A549 (cell line): ENCODE results near the gene ZCCHC10. TPM values are rescaled to one million over a fixed set of nuclear protein-coding genes. Genes with fewer than 3 reads are reported as not detected.

ENCODE experiments used
- ATAC-seq, 2 experiments: fragments of 200-7000 bp in 1 of 2; fragments of >200 bp in 1 of 2; cut with Nextera tagmentation in 1 of 2; cut with Tn5 transposase in 1 of 2; 3 replicates each; pipeline versions ENCODE4 v1.8.0 to v1.9.1; 2018 to 2020; ENCODE audit warnings: mild to moderate bottlenecking in 1 of 2, moderate library complexity in 1 of 2
- CTCF ChIA-PET: fragments of 300-600 bp; sonication (Branson Sonifier 250); formaldehyde crosslinking; extraction: SDS; loops from one replicate; lab custom pipeline; 2021; ENCODE audit warnings: antibody characterized with exemption, inconsistent platforms; lab: Yijun Ruan, JAX
- POLR2A ChIA-PET: fragments of 350-600 bp; formaldehyde crosslinking; extraction: SDS; loops from one replicate; lab custom pipeline; 2021; ENCODE audit warnings: antibody characterized with exemption, inconsistent platforms; lab: Yijun Ruan, JAX
- DNase-seq, 2 experiments: peaks; one replicate each; pipeline versions ENCODE4 v3.0.0 to v3.0.0-alpha.2; 2011 to 2016; ENCODE audit warnings: low read depth in 1 of 2, low spot score in 1 of 2
- FAIRE-seq: peaks from 2 replicates; lab custom pipeline; 2011; peaks lifted over from hg19 to GRCh38; lab: Jason Lieb, UNC
- H3K27ac ChIP-seq, 2 experiments: fragments of >200 bp; sonication (Bioruptor Twin); formaldehyde crosslinking; 3 replicates each; pipeline ENCODE4 v1.5.1; 2016 to 2017
- H3K4me1 ChIP-seq: fragments of >200 bp; sonication (Bioruptor Twin); formaldehyde crosslinking; 3 replicates; pipeline ENCODE4 v1.6.1; 2016
- H3K4me2 ChIP-seq: fragments of >200 bp; sonication (Bioruptor Twin); formaldehyde crosslinking; 3 replicates; pipeline ENCODE4 v1.6.1; 2016
- H3K4me3 ChIP-seq: fragments of >200 bp; sonication (Bioruptor Twin); formaldehyde crosslinking; 3 replicates; pipeline ENCODE4 v1.5.1; 2016
- H3K9me3 ChIP-seq: fragments of >200 bp; sonication (Bioruptor Twin); formaldehyde crosslinking; 3 replicates; pipeline ENCODE4 v1.6.1; 2016
- CEBPB ChIP-seq, 2 experiments: fragments of >200 bp in 1 of 2; sonication (Bioruptor Twin) in 1 of 2; formaldehyde crosslinking in 1 of 2; IDR thresholded peaks; 2 replicates each; pipeline ENCODE4 v1.6.1; 2012 to 2016
- CHD4 ChIP-seq: fragments of 200-600 bp; sonication (generic); IDR thresholded peaks from 2 replicates; pipeline ENCODE4 v1.6.1; 2016; ENCODE audit warnings: antibody characterized with exemption, mild to moderate bottlenecking, borderline replicate concordance
- EHF ChIP-seq: fragments of 250-450 bp; sonication (Bioruptor Pico); IDR thresholded peaks from 2 replicates; pipeline ENCODE4 v1.5.0; 2020; ENCODE audit warnings: mild to moderate bottlenecking
- EHMT2 ChIP-seq: fragments of 200-600 bp; sonication (generic); IDR thresholded peaks from 2 replicates; pipeline ENCODE4 v1.6.1; 2016; ENCODE audit warnings: antibody characterized with exemption, low read depth, mild to moderate bottlenecking, moderate library complexity
- FOXS1 ChIP-seq: fragments of 250-450 bp; sonication (Bioruptor Pico); IDR thresholded peaks from 2 replicates; pipeline ENCODE4 v1.5.0; 2020; ENCODE audit warnings: mild to moderate bottlenecking, moderate library complexity
- HDAC2 ChIP-seq: fragments of 200-600 bp; sonication (generic); IDR thresholded peaks from 2 replicates; pipeline ENCODE4 v1.6.1; 2016
- HEYL ChIP-seq: fragments of 250-450 bp; sonication (Bioruptor Pico); IDR thresholded peaks from 2 replicates; pipeline ENCODE4 v1.8.0; 2021; ENCODE audit warnings: mild to moderate bottlenecking, moderate library complexity
- HOXA7 ChIP-seq: fragments of 250-450 bp; sonication (Bioruptor Pico); IDR thresholded peaks from 2 replicates; pipeline ENCODE4 v1.5.0; 2020; ENCODE audit warnings: mild to moderate bottlenecking, moderate library complexity
- JUN ChIP-seq, 2 experiments: fragments of >200 bp; sonication (Bioruptor Twin); formaldehyde crosslinking; IDR thresholded peaks; 2 replicates in 1 of 2; 3 replicates in 1 of 2; pipeline ENCODE4 v1.6.1; 2016 to 2017
- JUNB ChIP-seq: fragments of >200 bp; sonication (Bioruptor Twin); formaldehyde crosslinking; IDR thresholded peaks from 2 replicates; pipeline ENCODE4 v1.6.1; 2016
- KDM5A ChIP-seq: fragments of 200-600 bp; sonication (generic); IDR thresholded peaks from 2 replicates; pipeline ENCODE4 v1.6.1; 2016; ENCODE audit warnings: antibody characterized with exemption, mild to moderate bottlenecking
- MAZ ChIP-seq: fragments of 150-350 bp; IDR thresholded peaks from 2 replicates; pipeline ENCODE4 v1.6.1; 2014; ENCODE audit warnings: antibody characterized with exemption, low read depth, low read length, borderline replicate concordance
- MYC ChIP-seq: IDR thresholded peaks from 2 replicates; pipeline ENCODE4 v1.6.1; 2012; ENCODE audit warnings: mild to moderate bottlenecking, inconsistent platforms, low read length, improper control_type of control experiment, borderline replicate concordance
- NFE2L2 ChIP-seq: fragments of 150-350 bp; conservative IDR thresholded peaks from 2 replicates; pipeline ENCODE4 v1.6.1; 2014; ENCODE audit warnings: low read length
- PHF8 ChIP-seq: fragments of 200-600 bp; sonication (generic); IDR thresholded peaks from 2 replicates; pipeline ENCODE4 v1.6.1; 2016; ENCODE audit warnings: low read depth, mild to moderate bottlenecking, antibody characterized with exemption, moderate library complexity, borderline replicate concordance
- POLR2A ChIP-seq: IDR thresholded peaks from 2 replicates; pipeline ENCODE4 v1.6.1; 2012; ENCODE audit warnings: mild to moderate bottlenecking, low read length
- SREBF2 ChIP-seq: fragments of 450-650 bp; IDR thresholded peaks from 2 replicates; pipeline ENCODE4 v1.6.1; 2014; ENCODE audit warnings: mild to moderate bottlenecking, moderate library complexity
- TFCP2L1 ChIP-seq: fragments of 250-450 bp; sonication (Bioruptor Pico); IDR thresholded peaks from 2 replicates; pipeline ENCODE4 v1.5.0; 2021; ENCODE audit warnings: mild to moderate bottlenecking
- ZC3H11A ChIP-seq: fragments of 450-650 bp; IDR thresholded peaks from 2 replicates; pipeline ENCODE4 v1.6.1; 2014; ENCODE audit warnings: antibody characterized with exemption, mild to moderate bottlenecking
- ZFP36 ChIP-seq: fragments of 450-650 bp; IDR thresholded peaks from 2 replicates; pipeline ENCODE4 v1.6.1; 2014; ENCODE audit warnings: borderline replicate concordance; ENCODE audit not compliant: partially characterized antibody
- ZSCAN20 ChIP-seq: fragments of 250-450 bp; sonication (Bioruptor Pico); IDR thresholded peaks from 2 replicates; pipeline ENCODE4 v1.8.0; 2022; ENCODE audit warnings: mild to moderate bottlenecking, moderate library complexity
- WGBS: methylation state at CpG from one replicate; pipeline ENCODE4 v1.1.6; 2017; ENCODE audit errors: missing lambda C conversion rate; 5-methylcytosine and 5-hydroxymethylcytosine counted together
- polyA minus RNA-seq: library from RNA; depleted of rRNA, polyadenylated mRNA; stranded (reverse); fragments of >200 nt; gene quantifications from 2 replicates; pipeline ENCODE4 v1.2.3, GENCODE V29; 2011; rRNA and poly(A)+ RNA removed
- polyA plus RNA-seq, 4 experiments: library from polyadenylated mRNA; depleted of rRNA in 3 of 4; stranded (reverse); fragments of >200 nt; fragmentation: RNase III in 1 of 4; extraction: RNeasy Plus Mini Kit Qiagen cat#74134 plus additional on column Dnase treatment in 1 of 4; gene quantifications; 2 replicates in 3 of 4; 3 replicates in 1 of 4; pipeline ENCODE4 v1.2.3, GENCODE V29; 2011 to 2017
- TF ChIP-seq, protein P1 (sequence below): IDR thresholded peaks from 2 replicates; pipeline ENCODE4 v1.6.1; 2012
- TF ChIP-seq, protein P2 (sequence below): fragments of >200 bp; sonication (Bioruptor Twin); formaldehyde crosslinking; IDR thresholded peaks from 3 replicates; pipeline ENCODE4 v1.6.1; 2016
- TF ChIP-seq, protein P3 (sequence below): IDR thresholded peaks from 2 replicates; pipeline ENCODE4 v1.6.1; 2012
- TF ChIP-seq, protein P4 (sequence below): fragments of 450-650 bp; IDR thresholded peaks from 2 replicates; pipeline ENCODE4 v1.6.1; 2014; ENCODE audit warnings: antibody characterized with exemption
- TF ChIP-seq, protein P5 (sequence below): IDR thresholded peaks from 2 replicates; pipeline ENCODE4 v1.6.1; 2012; ENCODE audit warnings: low read depth, borderline replicate concordance

Gene ZCCHC10
- polyA plus RNA-seq (2011; rRNA removed) (45.7 and 56.2 TPM in 2 replicates), polyA plus RNA-seq (2017; fragmentation: RNase III; extraction: RNeasy Plus Mini Kit Qiagen cat#74134 plus additional on column Dnase treatment) (27.1 to 28.3 TPM (median 28.3 TPM) in 3 replicates), polyA minus RNA-seq (16.9 and 19.7 TPM in 2 replicates)
- 47.2 and 48.7 TPM in 2 replicates for polyA plus RNA-seq (2012; cell fraction: cytosol; rRNA removed)
- 11.9 and 19.5 TPM in 2 replicates for polyA plus RNA-seq (2012; cell fraction: nucleus; rRNA removed)

DNA sequence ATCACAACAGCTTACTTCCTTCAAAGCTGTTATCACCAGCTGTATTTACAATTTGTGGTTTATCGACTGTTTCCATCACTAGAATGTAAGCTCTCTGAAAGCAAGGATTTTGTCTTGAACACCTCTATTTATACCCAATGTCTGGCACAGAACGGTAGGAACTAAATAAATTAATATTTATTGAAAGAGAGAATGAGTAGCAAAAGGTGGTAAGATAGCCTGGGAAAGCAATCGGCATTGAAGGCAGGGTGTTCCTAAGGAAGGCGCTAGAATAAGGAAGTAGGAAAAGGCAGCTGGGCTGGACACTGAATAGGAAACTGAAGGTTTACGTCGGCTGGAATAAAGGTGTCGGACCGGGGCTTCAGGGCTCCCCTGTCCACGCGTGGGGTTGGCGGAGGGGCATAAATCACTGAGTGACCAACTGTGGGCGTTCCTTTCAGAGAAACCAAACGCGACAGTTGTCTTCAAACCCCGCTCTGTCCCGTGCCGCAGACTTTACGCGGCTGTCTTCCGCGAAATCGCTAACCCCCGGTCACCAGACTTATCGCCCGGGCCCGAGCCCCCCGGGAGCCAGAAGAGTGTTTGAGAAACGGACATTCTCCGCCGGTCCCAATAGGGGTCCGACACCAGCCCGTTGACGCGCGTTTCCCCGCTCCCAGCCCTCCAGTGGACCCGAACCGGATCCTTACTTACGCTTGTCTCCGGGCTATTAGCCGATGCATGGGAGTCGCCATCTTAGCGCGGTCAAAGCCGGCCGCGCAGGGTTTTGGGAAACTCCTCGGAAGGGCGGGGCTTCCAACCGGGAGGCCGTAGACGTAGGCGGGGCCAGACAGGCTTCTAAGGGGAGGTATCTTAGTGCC is at the start of gene ZCCHC10:
TSS of gene ZCCHC10 (minus strand) at position 746 of the 860 bp plus-strand sequence. CDS start at position 734, 12 bp downstream.
- ChIA-PET CTCF (interaction anchor here (0.9 kb wide), 1 partner anchor 27 kb away, joined by 4 read pairs; no protein-coding TSS in a partner anchor), POLR2A (interaction anchor here (1.7 to 2.0 kb wide), 2 partner anchors 26 to 63 kb away, joined by 9 to 14 read pairs; partner anchors contain the start of genes AFF4 and HSPA4)
- ATAC-seq = peak; percentile 98 to 99
- peaks cover 17% of the 10 kb centered on the region for H3K4me1 ChIP-seq
- peak within 1 kb of the TSS; percentile 90 to 95 for H3K27ac ChIP-seq
- TF ChIP-seq JUN (IDR thresholded peaks at IDR 0.05) (peak; percentile 50 to 89; a peak in 4 of 5 replicates), ZFP36 (no peak), HDAC2 (no peak), ZSCAN20 (CRISPR knock-in tag) (no peak), TFCP2L1 (CRISPR knock-in tag) (peak; percentile 64; the same call in 1 of the 2 replicates), MAZ (no peak), PHF8 (peak; percentile 94), POLR2A (peak; percentile 80), JUNB (no peak), EHF (CRISPR knock-in tag) (no peak; the same call in 1 of the 2 replicates), MYC (no peak), CHD4 (no peak), HEYL (CRISPR knock-in tag) (no peak), ZC3H11A (no peak), NFE2L2 (no peak), SREBF2 (no peak), EHMT2 (no peak), FOXS1 (no peak), KDM5A (peak; percentile 92), CEBPB (IDR thresholded peaks at IDR 0.05) (no peak), HOXA7 (CRISPR knock-in tag) (no peak)
- TF ChIP-seq, protein P1, sequence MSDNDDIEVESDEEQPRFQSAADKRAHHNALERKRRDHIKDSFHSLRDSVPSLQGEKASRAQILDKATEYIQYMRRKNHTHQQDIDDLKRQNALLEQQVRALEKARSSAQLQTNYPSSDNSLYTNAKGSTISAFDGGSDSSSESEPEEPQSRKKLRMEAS = peak; percentile 15; the same call in 1 of the 2 replicates
- TF ChIP-seq, protein P2, sequence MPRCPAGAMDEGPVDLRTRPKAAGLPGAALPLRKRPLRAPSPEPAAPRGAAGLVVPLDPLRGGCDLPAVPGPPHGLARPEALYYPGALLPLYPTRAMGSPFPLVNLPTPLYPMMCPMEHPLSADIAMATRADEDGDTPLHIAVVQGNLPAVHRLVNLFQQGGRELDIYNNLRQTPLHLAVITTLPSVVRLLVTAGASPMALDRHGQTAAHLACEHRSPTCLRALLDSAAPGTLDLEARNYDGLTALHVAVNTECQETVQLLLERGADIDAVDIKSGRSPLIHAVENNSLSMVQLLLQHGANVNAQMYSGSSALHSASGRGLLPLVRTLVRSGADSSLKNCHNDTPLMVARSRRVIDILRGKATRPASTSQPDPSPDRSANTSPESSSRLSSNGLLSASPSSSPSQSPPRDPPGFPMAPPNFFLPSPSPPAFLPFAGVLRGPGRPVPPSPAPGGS = 0 out of 3 replicates have a peak, but pooled peaks have one; percentile 65
- TF ChIP-seq, protein P3, sequence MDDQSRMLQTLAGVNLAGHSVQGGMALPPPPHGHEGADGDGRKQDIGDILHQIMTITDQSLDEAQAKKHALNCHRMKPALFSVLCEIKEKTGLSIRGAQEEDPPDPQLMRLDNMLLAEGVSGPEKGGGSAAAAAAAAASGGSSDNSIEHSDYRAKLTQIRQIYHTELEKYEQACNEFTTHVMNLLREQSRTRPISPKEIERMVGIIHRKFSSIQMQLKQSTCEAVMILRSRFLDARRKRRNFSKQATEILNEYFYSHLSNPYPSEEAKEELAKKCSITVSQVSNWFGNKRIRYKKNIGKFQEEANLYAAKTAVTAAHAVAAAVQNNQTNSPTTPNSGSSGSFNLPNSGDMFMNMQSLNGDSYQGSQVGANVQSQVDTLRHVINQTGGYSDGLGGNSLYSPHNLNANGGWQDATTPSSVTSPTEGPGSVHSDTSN = 0 out of 2 replicates have a peak, but pooled peaks have one; percentile 11
- TF ChIP-seq, protein P4, sequence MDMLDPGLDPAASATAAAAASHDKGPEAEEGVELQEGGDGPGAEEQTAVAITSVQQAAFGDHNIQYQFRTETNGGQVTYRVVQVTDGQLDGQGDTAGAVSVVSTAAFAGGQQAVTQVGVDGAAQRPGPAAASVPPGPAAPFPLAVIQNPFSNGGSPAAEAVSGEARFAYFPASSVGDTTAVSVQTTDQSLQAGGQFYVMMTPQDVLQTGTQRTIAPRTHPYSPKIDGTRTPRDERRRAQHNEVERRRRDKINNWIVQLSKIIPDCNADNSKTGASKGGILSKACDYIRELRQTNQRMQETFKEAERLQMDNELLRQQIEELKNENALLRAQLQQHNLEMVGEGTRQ = no peak
- TF ChIP-seq, protein P5, sequence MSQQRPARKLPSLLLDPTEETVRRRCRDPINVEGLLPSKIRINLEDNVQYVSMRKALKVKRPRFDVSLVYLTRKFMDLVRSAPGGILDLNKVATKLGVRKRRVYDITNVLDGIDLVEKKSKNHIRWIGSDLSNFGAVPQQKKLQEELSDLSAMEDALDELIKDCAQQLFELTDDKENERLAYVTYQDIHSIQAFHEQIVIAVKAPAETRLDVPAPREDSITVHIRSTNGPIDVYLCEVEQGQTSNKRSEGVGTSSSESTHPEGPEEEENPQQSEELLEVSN = 0 out of 2 replicates have a peak, but pooled peaks have one; percentile 23
- 2% methylated on average over 42 of the region's 53 CpGs for WGBS
- H3K9me3 ChIP-seq = no peaks in the 10 kb centered on the region
- peak within 1 kb of the TSS; percentile 63 for H3K4me3 ChIP-seq
- DNase-seq = peak; percentile 90 to 94
- FAIRE-seq = no peak
- H3K4me2 ChIP-seq = peak within 1 kb of the TSS; percentile 82
